DOHH2 (cell line): ENCODE results near the gene CYP46A1.

ENCODE experiments used
- H3F3A ChIP-seq: fragments of 200-600 bp; sonication (generic), shearing (Covaris generic); 2 replicates; pipeline ENCODE4 v1.6.0; 2016; ENCODE audit warnings: antibody characterized with exemption, mild to moderate bottlenecking; ENCODE audit not compliant: control insufficient read depth, insufficient read depth
- H3K27ac ChIP-seq: fragments of 200-600 bp; sonication (generic); 2 replicates; pipeline ENCODE4 v1.5.1; 2014; ENCODE audit warnings: low read depth, mild to moderate bottlenecking, low read length, moderate library complexity
- H3K27me3 ChIP-seq: fragments of 200-600 bp; sonication (generic); 2 replicates; pipeline ENCODE4 v1.6.1; 2014; ENCODE audit warnings: mild to moderate bottlenecking, low read length, mixed read lengths; ENCODE audit not compliant: control insufficient read depth
- H3K36me3 ChIP-seq: fragments of 200-600 bp; sonication (generic); 2 replicates; pipeline ENCODE4 v1.6.1; 2014; ENCODE audit warnings: mild to moderate bottlenecking, low read length, moderate library complexity, mixed read lengths; ENCODE audit not compliant: control insufficient read depth
- H3K4me1 ChIP-seq: fragments of 200-600 bp; sonication (generic); 2 replicates; pipeline ENCODE4 v1.6.1; 2014; ENCODE audit warnings: mild to moderate bottlenecking, low read length, mixed read lengths; ENCODE audit not compliant: control insufficient read depth
- H3K4me2 ChIP-seq: fragments of 200-600 bp; sonication (generic); 2 replicates; pipeline ENCODE4 v1.6.0; 2014; ENCODE audit warnings: mild to moderate bottlenecking, low read length, moderate library complexity
- H3K4me3 ChIP-seq: fragments of 200-600 bp; sonication (generic); 2 replicates; pipeline ENCODE4 v1.5.1; 2014; ENCODE audit warnings: mild to moderate bottlenecking, low read length, mixed read lengths
- H3K79me2 ChIP-seq: fragments of 200-600 bp; sonication (generic); 2 replicates; pipeline ENCODE4 v1.6.1; 2014; ENCODE audit warnings: mild to moderate bottlenecking, low read length, mixed read lengths; ENCODE audit not compliant: control insufficient read depth
- H3K9me2 ChIP-seq: fragments of 200-600 bp; sonication (generic); replicated peaks from 2 replicates; pipeline ENCODE4 v1.6.1; 2014; ENCODE audit warnings: mild to moderate bottlenecking, low read length, mixed read lengths; ENCODE audit not compliant: control insufficient read depth
- H3K9me3 ChIP-seq: fragments of 200-600 bp; sonication (generic); 2 replicates; pipeline ENCODE4 v1.6.1; 2014; ENCODE audit warnings: antibody characterized with exemption, low read length, mixed read lengths; ENCODE audit not compliant: control insufficient read depth, insufficient read depth
- H4K20me1 ChIP-seq: fragments of 200-600 bp; sonication (generic); 2 replicates; pipeline ENCODE4 v1.6.0; 2014; ENCODE audit warnings: low read depth, mild to moderate bottlenecking, antibody characterized with exemption, low read length, moderate library complexity; ENCODE audit not compliant: control insufficient read depth, insufficient read depth
- CTCF ChIP-seq: fragments of 200-600 bp; sonication (generic); IDR thresholded peaks from one replicate; pipeline ENCODE4 v1.5.1; 2014; ENCODE audit warnings: antibody characterized with exemption, mild to moderate bottlenecking, low read depth, low read length; ENCODE audit not compliant: poor library complexity, severe bottlenecking
- EZH2phosphoT487 ChIP-seq: fragments of 200-600 bp; sonication (generic); IDR thresholded peaks from 2 replicates; pipeline ENCODE4 v1.6.1; 2017; ENCODE audit warnings: borderline replicate concordance, mild to moderate bottlenecking, antibody characterized with exemption, low read length, moderate library complexity, mixed read lengths

The CYP46A1 gene

GRCh38 chr14:99754141-99755067 is 70.3 kb downstream of the CYP46A1 start:
- no peaks in the 10 kb centered on the region for H3F3A ChIP-seq
- H3K9me2 ChIP-seq, result no peaks in the 10 kb centered on the region
- H3K4me2 ChIP-seq, result no peak overlapping the region
- H3K4me3 ChIP-seq, result no peak overlapping the region
- TF ChIP-seq CTCF (no peak), EZH2phosphoT487 (no peak)
- H3K27me3 ChIP-seq, result peaks cover 33% of the 10 kb centered on the region
- no peak overlapping the region for H3K27ac ChIP-seq
- H3K79me2 ChIP-seq, result no peaks in the 10 kb centered on the region
- no peaks in the 10 kb centered on the region for H4K20me1 ChIP-seq
- no peaks in the 10 kb centered on the region for H3K9me3 ChIP-seq
- no peaks in the 10 kb centered on the region for H3K4me1 ChIP-seq
- H3K36me3 ChIP-seq, result no peaks in the 10 kb centered on the region

- H3K4me2 ChIP-seq, result no peak overlapping the region
- no peaks in the 10 kb centered on the region for H3F3A ChIP-seq
- no peaks in the 10 kb centered on the region for H3K36me3 ChIP-seq
- H3K9me2 ChIP-seq, result no peaks in the 10 kb centered on the region
- H3K4me3 ChIP-seq, result no peak overlapping the region
- TF ChIP-seq CTCF (no peak), EZH2phosphoT487 (no peak)
- H3K27me3 ChIP-seq, result peaks cover 33% of the 10 kb centered on the region
- H4K20me1 ChIP-seq, result no peaks in the 10 kb centered on the region
- no peak overlapping the region for H3K27ac ChIP-seq
- no peaks in the 10 kb centered on the region for H3K79me2 ChIP-seq
- H3K4me1 ChIP-seq, result no peaks in the 10 kb centered on the region
- no peaks in the 10 kb centered on the region for H3K9me3 ChIP-seq
These were observed 70.9 kb downstream of the CYP46A1 start for GRCh38 chr14:99755068-99755405.

GRCh38 chr14:99755629-99756603 is 71.8 kb downstream of the CYP46A1 start:
- H3K27me3 ChIP-seq, result peaks cover 33% of the 10 kb centered on the region
- H3K4me2 ChIP-seq, result no peak overlapping the region
- no peaks in the 10 kb centered on the region for H3K36me3 ChIP-seq
- H4K20me1 ChIP-seq, result no peaks in the 10 kb centered on the region
- H3K79me2 ChIP-seq, result no peaks in the 10 kb centered on the region
- no peaks in the 10 kb centered on the region for H3K4me1 ChIP-seq
- no peaks in the 10 kb centered on the region for H3K9me2 ChIP-seq
- no peaks in the 10 kb centered on the region for H3F3A ChIP-seq
- H3K9me3 ChIP-seq, result no peaks in the 10 kb centered on the region
- TF ChIP-seq CTCF (no peak), EZH2phosphoT487 (no peak)
- no peak overlapping the region for H3K27ac ChIP-seq
- no peak overlapping the region for H3K4me3 ChIP-seq
